Left colon (tissue), 2 donors: ENCODE data around the gene CDX2. TPM values are rescaled to one million over a fixed set of nuclear protein-coding genes. Genes with fewer than 3 reads are reported as not detected.
"Not testable (repeated sequence)": the region's sequence is repeated elsewhere in the genome, so short reads cannot be mapped to it uniquely, and the experiment has no call there.

Experiments used
- ATAC-seq: fragments of 200-7000 bp; cut with Tn5 transposase; one replicate; pipeline ENCODE4 v1.9.1; 2020; ENCODE audit warnings: mild to moderate bottlenecking, moderate library complexity
- DNase-seq, 2 donors: peaks; one replicate each; pipeline ENCODE4 v3.0.0-alpha.2; 2020
- intact Hi-C, 2 donors: fragments of 100-400 bp; cut with DNase I in 1 of 2; cut with micrococcal nuclease in 1 of 2; formaldehyde crosslinking; loops; one replicate each; pipeline versions ENCODE4 v1.11.2 to v1.14.0; 2022; cut with DNase I, micrococcal nuclease
- long read RNA-seq: library from polyadenylated mRNA; unstranded; transcript quantifications from one replicate; pipeline ENCODE4 v2.0.0, GENCODE V29; 2021
- total RNA-seq, 2 donors: library from RNA; stranded (reverse); fragmentation: NEBNext Ultra II Directional; extraction: Animal tissue kit (Norgen Biotek cat#: 25700); gene quantifications; one replicate each; pipeline ENCODE4 v1.2.1, GENCODE V29; 2021
- donor health status: DM: no; HTN: no; CAD: no.
- donor health status: DM: yes; HTN: yes; CAD: no.

CDX2 gene, protein sequence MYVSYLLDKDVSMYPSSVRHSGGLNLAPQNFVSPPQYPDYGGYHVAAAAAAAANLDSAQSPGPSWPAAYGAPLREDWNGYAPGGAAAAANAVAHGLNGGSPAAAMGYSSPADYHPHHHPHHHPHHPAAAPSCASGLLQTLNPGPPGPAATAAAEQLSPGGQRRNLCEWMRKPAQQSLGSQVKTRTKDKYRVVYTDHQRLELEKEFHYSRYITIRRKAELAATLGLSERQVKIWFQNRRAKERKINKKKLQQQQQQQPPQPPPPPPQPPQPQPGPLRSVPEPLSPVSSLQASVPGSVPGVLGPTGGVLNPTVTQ
- total RNA-seq, result 100 to 1,000 TPM; 266 to 293 TPM
- long read RNA-seq, full-length matches to known transcripts, result 420 of 514 reads
- long read RNA-seq, partial matches to known transcripts, result 10 of 514 reads
- long read RNA-seq, other reads (novel, unspliced or antisense), result 84 of 514 reads

DNA sequence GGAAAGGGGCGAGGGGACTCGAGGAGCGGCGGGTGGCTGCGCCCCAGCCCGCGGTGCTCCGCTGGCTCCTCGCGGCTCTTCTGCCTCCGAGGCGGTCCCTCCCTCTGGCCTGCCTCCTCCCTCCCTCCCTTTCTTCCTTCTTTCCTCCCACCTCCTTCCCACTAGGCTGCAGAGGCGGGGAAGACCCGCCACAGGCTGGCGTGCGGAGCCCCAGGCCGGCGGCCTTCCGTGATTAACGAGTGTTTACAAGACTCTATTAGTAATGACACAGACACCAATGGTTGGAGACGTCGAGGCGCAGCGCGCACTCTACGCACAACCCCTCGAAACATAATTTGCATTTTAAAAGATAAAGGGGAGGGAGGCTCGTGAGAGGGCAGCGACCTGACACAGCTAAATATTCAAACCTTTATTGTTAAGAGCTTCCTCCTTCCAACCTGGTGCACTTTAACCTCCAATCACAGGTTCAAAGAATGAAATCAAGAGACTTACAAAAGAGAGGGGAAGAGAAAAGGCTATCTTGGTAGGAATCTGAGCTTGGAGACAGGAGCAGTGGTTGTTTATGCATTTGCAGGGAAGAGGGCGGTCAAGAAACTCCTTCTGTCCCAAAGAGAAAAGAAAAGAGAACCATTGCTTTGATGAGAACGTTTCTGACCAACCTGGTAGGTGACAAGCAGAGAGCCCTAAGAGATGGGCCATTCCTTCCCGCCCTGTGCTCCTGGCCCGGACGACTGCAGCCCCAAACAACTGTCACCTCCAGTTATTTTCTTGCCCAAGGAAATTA, at the start of gene CDX2:
TSS of gene CDX2 (minus strand) at position 234 of the 784 bp plus-strand sequence. CDS start 309 bp downstream, outside the sequence.
- DNase-seq, result peak; percentile 90
- intact Hi-C loops, result no loop called here
- peak; percentile 61 for ATAC-seq

DNA sequence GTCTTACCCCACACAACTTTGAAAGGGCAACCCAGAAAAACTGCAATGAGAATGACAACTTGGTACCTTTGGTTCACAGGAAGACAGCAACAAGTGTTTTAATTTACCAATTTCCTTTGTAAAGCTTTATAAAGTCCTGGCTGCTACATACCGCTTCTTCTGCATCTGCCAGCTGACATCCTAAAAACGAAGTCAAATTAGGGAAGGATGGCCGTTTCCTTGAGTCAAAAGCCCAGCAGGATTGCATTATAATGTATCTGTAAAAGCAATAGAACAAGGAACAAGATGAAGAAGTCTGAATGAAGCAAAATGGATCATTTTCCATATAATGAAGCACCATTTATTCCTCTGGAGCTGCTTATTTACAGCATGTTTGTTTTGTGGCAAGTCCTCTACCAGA, 45.2 kb upstream of the CDX2 start:
- intact Hi-C loops, result no loop called here
- DNase-seq, result no peak
- ATAC-seq, result no peak

DNA sequence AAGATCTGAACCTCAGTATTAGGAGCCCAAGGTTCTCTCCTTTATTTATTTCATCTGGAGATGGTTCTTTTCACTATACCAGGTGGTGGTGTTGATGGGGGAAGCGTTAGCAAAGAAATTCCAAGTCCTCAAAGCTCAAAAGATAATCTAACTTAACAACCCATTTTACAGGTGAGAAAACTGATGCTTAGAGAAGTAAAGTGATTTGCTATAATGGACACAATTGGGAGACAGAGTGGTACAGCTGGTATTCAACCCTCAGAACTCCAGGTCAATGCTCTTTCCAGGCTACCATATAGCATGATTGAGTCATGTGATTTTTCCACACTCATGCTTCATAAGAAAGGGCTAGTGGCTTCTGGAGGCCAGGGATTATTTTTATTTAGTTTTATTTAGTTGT, 44.4 kb upstream of the CDX2 start:
- ATAC-seq (no peak), DNase-seq (no peak)
- intact Hi-C loops, result no loop called here

DNA sequence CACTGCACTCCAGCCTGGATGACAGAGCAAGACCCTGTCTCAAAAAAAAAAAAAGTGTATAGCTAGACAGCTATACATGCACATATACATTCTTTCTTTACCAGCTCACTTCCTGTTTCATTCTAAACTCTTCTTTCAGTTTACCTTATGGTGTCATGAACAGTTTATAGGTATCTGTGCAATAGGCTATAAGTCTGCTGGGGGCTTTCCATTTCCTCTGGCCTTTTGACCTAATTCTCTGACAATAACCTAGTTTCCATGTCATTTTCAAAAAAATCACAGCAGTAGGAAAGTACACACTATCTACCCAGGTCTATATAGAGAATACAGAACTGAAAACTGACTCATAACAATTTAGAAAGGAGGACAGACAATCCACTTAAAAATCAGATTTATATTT, 43.8 kb upstream of the CDX2 start:
- intact Hi-C loops, result no loop called here
- ATAC-seq (no peak), DNase-seq (no peak)

DNA sequence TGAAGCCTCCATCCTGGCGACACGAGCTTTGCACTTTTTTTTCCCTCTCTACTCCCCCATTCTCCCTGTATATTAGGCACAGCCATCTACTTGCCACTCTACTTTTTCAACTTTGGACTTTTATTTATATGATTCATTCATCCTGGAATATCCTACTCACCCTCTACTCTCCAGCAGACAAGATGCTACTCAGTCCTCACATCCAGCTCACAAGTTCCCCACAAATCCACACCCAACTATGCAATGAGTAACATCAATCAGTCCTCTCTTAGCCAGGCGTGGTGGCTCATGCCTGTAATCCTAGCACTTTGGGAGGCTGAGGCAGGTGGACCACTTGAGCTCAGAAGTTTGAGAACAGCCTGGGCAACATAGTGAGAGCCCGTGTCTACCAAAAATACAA, 43.3 kb upstream of the CDX2 start:
- ATAC-seq, result no peak
- intact Hi-C loops, result no loop called here
- no peak for DNase-seq

DNA sequence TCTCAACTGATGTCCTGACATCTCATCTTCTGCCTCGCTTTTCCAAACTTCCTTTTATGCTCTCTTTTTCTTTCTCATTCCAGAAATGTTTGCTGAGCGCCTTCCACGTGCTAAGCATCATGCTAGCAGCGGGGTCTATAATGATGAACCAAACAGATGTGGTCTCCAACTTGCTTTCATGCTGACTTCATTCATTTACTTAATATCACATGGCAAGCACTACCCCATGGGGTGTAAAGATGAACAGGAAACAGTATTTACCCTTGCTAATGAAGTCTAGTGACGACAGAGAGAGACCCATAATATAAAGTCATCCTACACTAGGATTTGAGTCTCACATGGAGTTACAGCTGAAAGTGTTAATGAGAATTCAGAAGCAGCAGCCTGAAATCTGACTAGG, 40.9 kb upstream of the CDX2 start:
- DNase-seq (no peak), ATAC-seq (no peak)
- intact Hi-C loops, result no loop called here

DNA sequence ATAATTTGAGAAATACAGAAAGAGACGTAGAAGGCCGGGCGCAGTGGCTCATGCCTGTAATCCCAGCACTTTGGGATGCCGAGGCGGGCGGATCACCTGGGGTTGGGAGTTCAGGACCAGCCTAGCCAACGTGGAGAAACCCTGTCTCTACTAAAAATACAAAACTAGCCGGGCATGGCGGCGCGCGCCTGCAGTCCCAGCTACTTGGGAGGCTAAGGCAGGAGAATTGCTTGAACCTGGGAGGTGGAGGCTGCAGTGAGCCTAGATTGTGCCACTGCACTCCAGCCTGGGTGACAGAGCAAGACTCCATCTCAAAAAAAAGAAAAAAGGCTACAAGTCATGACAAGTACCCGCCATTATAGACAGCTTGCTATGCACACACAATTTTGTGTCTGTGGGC, 35.9 kb upstream of the CDX2 start:
- intact Hi-C loops, DNase-seq, ATAC-seq: not testable (repeated sequence)

DNA sequence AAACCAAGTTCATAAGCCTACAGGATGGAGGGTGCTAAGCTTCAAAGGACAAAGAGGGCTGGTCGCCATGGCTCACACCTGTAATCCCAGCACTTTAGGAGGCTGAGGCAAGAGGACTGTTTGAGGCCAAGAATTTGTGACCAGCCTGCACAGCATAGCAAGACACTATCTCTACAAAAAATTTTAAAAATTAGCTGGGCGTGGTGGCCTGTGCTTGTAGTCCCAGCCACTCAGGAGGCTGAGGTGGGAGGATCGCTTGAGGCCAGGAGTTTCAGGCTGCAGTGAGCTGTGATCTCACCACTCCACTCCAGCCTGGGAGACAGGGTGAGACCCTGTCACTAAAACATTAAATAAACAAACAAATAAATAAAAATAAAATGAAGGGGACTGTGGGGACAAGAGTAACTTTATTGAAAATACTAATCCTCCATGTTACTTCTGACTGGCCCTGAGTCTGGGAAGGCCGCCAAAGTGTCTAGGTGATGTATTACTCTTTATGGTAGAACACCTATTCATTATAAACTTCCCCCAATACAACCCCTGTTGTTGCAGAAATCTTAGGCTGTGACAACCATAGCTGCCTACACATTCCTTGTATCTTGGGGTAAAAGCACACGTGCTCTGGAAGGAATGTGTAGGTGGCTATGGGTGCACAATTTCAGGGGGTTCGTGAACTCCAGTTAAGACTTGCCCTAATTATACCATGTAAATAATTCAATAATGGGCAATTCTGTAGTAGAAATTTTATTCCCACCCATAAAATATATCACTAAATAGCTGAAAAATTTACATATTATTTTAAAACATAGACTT, 34.0 kb upstream of the CDX2 start:
- DNase-seq (no peak), ATAC-seq (no peak)
- intact Hi-C loops, result no loop called here

DNA sequence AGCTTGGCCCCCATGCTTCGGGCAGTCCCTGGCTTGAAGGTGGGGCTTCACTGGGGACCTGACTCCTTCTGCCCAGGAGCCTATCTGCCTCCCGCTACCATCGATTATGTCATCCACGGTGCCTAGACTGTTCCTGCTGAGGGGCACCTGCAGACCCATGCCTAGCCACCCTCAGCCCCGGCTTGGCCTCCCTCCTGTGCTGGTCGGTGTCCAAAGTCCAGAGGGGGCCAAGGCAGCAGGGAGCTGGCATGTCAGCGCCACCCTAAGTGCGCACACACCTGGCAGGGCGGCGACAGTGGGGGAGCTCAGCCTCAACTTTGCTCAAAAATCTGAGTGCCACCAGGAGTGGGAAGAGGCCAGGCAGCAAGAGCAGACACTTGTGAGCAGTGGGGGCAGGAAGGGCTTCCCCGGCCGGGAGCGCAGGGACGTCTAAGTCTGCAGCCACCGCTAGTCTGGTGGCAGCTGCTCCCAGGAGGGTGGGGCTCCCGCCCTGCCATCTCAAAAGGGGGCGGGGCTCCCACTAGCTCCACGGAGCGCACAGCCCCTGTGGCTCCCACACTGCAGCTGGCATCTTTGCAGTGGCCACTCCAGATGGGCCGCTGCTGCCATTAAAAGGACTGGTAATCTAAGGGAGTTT, 32.8 kb upstream of the CDX2 start:
- no peak for ATAC-seq

DNA sequence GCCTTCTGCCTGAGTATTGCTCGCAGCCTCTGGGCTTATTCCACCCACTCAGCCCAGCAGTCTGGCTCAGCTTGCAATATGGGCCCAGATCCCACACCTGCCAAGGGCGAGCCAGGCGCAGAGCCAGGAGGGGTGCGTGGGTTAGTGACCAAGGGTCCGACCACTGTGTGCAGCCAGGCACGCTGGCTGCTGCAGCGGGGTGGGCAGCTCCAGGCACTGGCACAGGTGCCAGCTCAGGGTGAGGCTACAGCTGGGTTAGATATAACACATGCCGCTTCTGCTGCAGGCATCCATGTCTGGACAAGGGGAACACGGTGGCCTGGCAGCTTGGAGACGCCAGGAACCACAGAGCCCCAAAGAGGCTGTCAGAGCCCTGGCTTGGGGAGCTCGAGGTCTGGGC, 31.9 kb upstream of the CDX2 start:
- ATAC-seq (no peak), DNase-seq (no peak)
- intact Hi-C loops, result no loop called here

More for the DNA sequence above, 32.8 kb upstream of the CDX2 start:
- intact Hi-C loops, result no loop called here
- DNase-seq, result no peak

DNA sequence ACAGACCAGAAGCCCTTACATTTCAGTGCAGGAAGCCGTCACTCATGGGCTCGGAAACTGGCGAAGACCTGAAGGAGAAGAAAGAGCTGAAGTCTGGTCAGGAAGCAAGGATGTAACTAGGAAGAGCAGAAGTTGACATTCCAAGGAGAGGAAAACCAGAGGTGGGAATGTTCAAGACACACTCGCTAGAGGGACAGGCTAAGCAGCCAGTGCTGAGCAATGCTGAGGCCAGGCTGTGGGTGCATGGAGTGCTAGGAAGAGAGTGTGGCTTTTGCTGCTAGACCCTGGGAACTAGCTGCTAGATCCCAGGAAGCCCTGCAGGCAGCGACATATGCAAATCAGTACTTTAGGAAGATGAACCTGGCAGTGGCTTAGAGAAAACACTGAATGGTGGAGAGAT, 31.5 kb upstream of the CDX2 start:
- DNase-seq, result no peak
- intact Hi-C loops, result no loop called here
- ATAC-seq, result no peak

DNA sequence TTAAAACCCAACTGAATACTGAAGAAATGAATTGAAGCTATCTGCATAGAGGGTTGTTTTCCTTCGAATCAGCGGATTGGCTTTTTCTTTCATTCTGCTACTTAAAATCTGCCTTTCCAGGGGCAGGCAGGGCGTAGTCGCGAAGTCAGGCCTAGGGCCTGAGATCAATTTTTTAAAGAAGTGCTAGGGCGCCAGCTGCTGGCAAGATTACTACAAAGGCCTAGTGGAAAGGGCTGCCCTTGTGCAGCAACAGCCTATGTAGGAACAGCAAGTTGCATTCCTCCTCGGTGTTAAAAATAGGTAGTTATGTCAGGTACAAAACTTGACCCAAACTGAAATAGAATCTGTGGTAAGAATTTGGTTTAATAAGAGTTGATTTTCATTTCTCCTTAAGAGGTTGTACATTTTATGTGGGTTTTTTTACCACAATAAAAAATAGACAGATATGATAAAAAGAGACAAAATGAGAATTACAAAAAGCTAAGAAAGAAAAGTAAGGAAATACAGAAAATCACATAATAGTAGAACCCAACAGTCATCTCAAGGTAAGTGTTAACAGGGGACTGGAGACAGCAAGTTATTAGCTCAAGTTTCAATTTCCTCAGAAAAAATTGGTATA, 28.9 kb upstream of the CDX2 start:
- DNase-seq (peak in 1 of 2 donors; percentile 68), ATAC-seq (peak; percentile 90)
- intact Hi-C loops, result no loop called here

DNA sequence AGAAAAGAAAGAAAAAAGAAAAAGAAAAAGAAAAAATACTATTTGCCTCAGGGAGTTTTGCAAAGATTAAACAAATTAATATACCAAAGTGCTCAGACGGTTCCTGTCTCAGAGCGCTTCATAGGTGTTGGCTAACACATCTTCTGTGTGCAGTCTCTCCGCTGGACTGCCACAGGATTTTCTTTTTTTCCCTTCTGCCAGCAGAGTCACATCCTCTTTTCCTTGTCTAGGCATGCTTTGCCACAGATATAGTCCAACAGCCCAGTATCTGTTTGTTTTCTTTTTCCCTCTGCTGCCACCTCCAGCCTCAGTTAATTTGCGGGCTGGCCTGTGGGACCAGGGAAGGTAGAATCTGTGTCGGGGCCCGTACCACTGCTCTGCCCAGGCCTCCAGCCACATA, 22.8 kb upstream of the CDX2 start:
- ATAC-seq, result no peak

DNA sequence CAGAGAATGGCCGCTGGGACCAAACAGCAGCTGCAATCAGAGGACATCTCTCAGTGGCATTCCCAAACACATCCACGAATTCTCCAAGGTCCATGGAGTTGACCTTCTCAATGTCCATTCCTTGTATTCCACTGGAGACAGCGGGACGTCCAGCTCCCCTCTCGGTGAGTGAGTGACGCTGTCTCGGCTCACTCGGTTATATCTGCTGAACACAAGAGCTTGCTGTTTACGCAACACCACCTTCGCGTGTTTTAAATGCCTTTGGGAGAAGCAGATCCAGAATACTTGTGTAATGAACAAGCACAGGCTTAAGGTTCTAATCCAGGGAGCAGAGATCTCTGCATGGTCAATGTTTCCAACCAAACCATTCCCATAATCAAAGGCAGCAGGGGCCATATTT, 19.4 kb upstream of the CDX2 start, which contains the start of gene URAD:
TSS of gene URAD (minus strand) at position 174 of the 400 bp plus-strand sequence. CDS start at position 118, 56 bp downstream.
- ATAC-seq, result no peak
- intact Hi-C loops, result loop anchor here in 1 of 2 donors (10.0 kb wide), 1 partner anchor 614 kb away; no protein-coding TSS in a partner anchor

More for the DNA sequence above, 22.8 kb upstream of the CDX2 start:
- intact Hi-C loops, result no loop called here
- no peak for DNase-seq

DNA sequence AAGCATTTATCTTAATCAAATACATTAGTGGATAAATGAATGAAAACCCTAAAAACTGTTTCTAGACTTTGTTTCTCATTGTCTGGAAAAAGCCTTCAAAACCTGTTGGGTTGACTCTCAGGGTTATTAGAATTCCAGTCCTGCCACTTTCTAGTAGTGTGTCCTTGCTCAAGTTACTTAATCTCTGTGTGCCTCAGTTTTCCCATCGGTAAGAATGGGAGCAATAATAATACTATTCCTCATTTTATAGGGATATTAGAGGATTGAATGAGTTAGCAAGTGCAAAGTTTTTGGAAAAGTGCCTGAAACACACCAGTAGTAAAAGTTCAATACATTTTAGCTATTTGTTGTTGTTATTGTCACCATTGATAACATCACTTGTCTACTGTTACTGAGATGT, 16.5 kb upstream of the CDX2 start:
- DNase-seq (no peak), ATAC-seq (no peak)
- intact Hi-C loops, result loop anchor here in 1 of 2 donors (10.0 kb wide), 1 partner anchor 611 kb away; no protein-coding TSS in a partner anchor

More for the DNA sequence above, 19.4 kb upstream of the CDX2 start, which contains the start of gene URAD:
- DNase-seq, result no peak

DNA sequence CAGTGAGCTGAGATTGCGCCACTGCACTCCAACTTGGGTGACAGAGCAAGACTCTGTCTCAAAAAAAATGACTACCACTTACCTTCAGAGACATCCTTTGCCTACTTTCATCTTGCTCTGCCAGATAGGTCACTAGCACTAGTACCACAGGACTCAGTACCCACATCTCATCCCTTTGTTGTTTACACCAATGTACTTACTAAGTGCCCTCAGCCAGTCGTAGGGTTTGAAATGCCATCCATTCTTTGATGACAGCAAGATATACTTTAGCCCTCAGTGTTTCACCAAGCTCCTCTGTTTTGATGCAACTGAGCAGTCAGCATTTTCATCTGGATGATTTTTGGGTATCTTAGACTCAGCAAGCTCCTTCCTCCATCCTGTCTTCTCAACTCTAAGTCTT, 13.2 kb upstream of the CDX2 start:
- no peak for DNase-seq
- intact Hi-C loops, result loop anchor here in 1 of 2 donors (5.0 to 10.0 kb wide), 2 partner anchors 155 to 608 kb away; no protein-coding TSS in a partner anchor
- no peak for ATAC-seq

DNA sequence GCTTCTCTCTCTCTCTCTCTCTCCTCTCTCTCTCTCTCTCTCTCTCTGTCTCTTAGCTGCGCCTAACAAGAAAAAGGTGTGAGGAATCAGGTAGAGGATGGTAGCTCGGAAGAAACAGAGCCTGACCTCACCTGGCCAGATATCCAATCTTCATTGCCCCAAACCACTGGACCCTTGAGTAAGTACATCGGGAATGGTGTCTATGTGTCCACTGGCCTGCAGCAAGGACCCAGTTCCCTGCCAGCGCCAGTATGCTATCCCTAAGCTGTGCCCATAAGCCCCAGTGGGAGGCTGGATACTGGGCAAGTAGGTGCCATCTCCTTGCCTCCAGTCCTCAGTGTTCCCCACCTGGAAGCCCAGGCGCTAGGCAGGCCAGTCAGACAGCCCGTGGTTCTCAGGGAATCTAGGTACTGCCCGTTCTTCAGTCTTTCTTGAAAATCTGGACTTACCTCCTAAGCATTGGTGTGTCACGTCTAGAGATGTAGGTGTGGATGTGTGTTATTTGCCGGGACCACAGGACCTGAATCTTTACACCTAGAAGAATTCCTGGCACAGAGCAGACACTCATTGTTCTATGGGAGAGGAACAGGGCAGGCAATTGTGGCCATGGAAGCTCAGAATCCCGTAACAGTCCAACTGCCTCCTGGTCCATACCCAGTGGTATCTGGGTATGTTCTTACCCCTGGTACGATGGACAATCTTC, 12.0 kb upstream of the CDX2 start:
- ATAC-seq (no peak), DNase-seq (no peak)
- intact Hi-C loops, result loop anchor here in 1 of 2 donors (5.0 to 10.0 kb wide), 2 partner anchors 154 to 606 kb away; no protein-coding TSS in a partner anchor
